Spleen (tissue), 7 donors: ENCODE data around the gene SFMBT1.

Experiments
- POLR2A ChIP-seq, 3 donors: fragments of 450-650 bp; IDR thresholded peaks; one replicate each; pipeline ENCODE4 v1.5.1; 2017; ENCODE audit warnings: antibody characterized with exemption in 3 of 3, mild to moderate bottlenecking in 1 of 3
- TF ChIP-seq, protein P1 (sequence below), 11 experiments: fragments of 200-600 bp in 7 of 11; fragments of 450-650 bp in 4 of 11; sonication (generic) in 4 of 11; IDR thresholded peaks in 8 of 11; conservative IDR thresholded peaks in 3 of 11; 1 replicate in 7 of 11; 2 replicates in 4 of 11; pipeline versions ENCODE4 v1.4.0 to v1.8.0; 2016 to 2021; ENCODE audit warnings: antibody characterized with exemption in 11 of 11, inconsistent platforms in 4 of 11, mild to moderate bottlenecking in 1 of 11
- donor health status: DM: no; HTN: no; CAD: no; lungs with moderate emphysema.
- donor health status: DM: no; HTN: no; CAD: no.
- donor health status: DM: no; HTN: no; CAD: no.

DNA sequence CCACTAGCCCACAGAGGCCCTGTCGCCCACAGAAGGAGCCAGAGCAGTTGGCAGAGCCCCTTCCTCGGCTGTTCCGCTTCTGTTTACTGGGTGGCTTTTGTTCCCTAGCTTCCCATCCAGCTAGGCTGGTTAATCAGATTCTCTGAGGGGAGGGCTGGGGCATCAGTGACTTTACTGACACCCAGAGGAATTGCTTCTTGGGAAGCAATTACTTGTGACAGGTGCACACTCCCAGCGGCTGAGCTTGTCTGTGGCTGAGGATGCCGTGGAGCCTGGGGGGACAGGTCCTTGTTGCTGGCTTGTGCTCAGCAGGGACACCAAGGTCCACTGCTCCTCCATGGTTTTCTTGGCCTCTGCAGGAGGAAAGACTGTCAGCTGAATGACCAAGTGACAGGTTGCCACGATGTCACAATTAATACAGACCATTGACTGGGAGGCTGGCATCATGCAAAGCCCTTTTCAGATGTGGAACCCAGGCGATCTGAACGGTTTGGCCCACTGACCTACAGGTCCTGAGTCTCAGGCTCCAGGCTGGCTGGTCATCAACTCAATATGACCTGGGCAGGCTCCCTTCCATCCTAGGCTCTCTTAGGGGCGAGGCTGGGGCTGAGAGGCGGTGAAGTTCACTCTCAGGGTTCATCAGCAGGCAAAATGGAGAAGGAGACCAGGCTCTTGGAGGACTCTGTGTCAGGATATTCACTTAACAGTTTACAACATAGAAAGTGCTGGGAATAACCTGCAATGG lies 31.8 kb upstream of the SFMBT1 start:
- TF ChIP-seq, protein P1, sequence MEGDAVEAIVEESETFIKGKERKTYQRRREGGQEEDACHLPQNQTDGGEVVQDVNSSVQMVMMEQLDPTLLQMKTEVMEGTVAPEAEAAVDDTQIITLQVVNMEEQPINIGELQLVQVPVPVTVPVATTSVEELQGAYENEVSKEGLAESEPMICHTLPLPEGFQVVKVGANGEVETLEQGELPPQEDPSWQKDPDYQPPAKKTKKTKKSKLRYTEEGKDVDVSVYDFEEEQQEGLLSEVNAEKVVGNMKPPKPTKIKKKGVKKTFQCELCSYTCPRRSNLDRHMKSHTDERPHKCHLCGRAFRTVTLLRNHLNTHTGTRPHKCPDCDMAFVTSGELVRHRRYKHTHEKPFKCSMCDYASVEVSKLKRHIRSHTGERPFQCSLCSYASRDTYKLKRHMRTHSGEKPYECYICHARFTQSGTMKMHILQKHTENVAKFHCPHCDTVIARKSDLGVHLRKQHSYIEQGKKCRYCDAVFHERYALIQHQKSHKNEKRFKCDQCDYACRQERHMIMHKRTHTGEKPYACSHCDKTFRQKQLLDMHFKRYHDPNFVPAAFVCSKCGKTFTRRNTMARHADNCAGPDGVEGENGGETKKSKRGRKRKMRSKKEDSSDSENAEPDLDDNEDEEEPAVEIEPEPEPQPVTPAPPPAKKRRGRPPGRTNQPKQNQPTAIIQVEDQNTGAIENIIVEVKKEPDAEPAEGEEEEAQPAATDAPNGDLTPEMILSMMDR (IDR thresholded peaks at IDR 0.05 in 8 of 11, conservative IDR thresholded peaks at IDR 0.05 in 3 of 11): no peak
- TF ChIP-seq POLR2A (IDR thresholded peaks at IDR 0.05): no peak
